Activated naive CD8-positive, alpha-beta T cell treated with anti-CD3 and anti-CD28 coated beads, Interleukin-2, amount 50 U/mL, for 16 hours (primary cell): Measurements from ENCODE around the gene CCER1.

Source experiments
- DNase-seq: peaks from one replicate; pipeline ENCODE4 v3.0.0-alpha.2; 2020; ENCODE audit warnings: low read depth, low spot score

The CCER1 gene

DNA sequence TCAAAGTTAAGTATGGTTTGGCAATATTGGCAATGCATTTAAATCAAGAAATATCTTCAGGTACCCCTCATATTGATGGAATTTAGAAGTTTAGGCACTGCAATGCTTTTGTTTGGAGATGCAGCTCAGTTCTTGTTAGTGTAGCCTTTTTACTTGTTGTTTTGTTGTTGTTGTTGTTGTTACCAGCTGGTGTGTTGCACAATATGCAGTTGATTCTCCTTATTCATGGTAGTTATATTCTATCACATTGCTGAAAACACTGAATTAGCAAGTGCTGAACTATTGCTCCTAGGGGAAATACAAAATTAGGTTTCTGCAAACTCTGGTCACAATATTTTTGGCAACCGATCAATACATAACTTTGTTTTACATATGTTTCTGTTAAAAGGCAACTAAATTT is 34.8 kb downstream of the CCER1 start:
- DNase-seq, result no peak

DNA sequence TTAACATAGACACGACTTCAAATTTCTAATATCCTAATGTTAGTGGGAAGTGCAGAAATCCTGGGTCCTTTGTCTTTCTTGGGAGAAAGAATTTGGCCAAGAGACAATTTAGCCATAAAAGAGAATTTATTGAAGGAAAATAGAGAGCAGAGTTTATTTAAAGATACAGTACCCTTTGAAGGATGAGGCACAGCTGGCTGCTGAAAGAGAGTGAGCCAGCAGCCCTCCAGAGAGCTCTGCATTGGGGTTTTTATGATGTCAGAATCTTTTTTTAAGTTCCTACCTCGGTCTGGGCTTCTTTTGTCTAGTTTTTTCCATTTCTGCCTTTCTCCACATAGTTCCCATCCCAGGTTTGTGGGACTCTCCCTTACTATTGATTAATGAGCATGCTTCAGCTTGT is 37.5 kb downstream of the CCER1 start:
- no peak for DNase-seq

DNA sequence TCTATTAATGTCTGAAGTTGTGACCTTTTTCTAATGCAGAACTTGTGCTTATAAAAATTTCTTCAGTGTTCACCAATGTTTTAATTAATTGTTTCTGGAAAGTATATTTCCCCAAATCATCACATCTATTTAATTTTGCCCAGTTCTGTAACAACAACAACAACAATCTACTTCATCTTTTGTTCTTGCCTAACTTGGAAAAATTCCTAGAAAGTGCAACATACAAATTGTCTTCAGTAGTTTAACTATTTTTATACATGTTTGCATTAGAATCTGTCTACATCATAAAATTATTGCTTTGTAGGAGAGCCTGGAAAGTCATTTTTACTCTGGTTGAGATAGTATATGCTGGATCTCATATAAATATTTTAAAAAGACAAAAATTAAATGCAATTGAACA is 38.5 kb downstream of the CCER1 start:
- no peak for DNase-seq

DNA sequence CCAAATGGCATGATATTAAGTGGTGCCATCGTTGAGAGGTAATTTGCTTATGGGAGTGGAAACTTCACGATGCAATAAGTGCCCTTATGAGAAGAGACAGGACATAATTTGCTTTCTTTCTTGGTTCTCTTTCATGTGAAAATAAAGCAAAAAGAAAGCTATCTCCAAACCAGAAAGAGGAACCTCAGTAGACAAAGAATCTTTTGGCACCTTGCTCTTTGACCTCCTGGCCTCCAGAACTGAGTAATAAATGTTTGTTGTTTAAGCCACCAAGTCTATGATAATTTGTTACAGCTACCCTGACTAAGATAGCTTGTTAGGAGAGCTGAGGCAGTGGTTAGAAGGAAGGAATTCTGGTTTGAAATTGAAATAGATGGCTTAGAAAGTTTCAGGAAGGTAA is 39.6 kb downstream of the CCER1 start:
- DNase-seq, result no peak

DNA sequence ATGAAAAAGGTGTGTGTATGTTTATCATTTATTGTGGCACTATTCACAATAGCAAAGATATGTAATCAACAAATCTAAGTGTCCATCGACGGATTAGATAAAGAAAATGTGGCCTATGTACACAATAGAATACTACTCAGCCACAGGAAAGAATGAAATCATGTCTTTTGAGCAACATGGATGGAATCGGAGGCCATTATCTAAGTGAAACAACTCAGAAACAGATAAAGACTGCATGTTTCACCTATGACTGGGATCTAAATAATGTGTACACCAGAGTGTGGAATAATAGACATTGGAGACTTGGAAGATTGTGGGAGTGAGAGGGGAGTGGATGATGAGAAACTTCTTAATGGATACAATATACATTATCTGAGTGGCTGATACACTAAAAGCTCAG is 44.0 kb downstream of the CCER1 start:
- no peak for DNase-seq

DNA sequence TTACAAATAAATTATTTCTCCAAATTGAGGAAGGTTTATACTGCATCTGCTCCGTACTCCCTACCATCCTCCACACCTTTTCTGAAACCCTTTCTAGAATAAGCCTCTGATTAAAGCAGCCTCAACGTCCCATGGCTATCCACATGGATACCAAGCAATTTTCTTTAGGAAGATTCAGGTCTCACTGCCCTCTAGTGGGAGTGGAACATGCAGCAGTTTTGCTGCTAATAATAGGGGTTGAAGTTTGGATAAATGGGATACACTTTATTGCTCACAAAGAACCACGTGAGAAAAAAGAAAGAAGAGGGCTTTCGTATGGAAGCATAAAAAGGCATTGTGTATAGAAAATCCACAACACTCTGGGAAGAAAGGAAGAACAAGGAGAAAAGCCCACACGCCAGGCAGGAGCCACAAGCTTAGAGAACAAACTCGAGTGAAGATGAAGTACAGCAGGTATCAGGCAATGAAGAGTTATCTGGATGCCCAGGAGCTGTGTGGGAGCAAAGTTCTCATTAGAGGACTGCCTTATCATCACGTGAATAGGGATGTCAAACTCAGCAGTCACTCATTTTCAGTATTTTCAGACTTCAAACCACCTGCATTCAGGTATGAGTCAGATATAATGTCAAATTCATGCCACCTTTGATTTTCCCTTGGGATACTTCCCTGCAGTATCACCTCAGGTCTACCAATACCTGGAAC is 45.8 kb downstream of the CCER1 start:
- DNase-seq, result no peak

DNA sequence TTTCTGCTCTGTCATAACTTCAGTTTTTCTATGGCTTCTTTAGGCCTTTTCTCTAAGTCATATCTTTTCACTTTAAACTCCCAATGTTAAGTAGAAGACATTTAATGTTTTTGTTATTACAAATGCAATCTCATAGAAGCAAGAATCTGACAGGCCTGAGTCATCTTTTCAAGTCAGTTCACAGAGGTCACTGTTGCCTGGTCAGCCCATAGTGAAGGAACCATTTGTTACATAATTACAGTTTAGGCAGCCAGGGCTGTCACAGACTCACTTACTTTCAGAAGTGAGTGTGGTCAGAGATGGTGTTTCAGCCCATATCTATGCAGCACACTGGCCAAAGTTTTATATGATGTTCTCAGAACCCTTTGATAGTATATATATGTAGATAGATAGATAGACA is 46.5 kb downstream of the CCER1 start:
- no peak for DNase-seq

DNA sequence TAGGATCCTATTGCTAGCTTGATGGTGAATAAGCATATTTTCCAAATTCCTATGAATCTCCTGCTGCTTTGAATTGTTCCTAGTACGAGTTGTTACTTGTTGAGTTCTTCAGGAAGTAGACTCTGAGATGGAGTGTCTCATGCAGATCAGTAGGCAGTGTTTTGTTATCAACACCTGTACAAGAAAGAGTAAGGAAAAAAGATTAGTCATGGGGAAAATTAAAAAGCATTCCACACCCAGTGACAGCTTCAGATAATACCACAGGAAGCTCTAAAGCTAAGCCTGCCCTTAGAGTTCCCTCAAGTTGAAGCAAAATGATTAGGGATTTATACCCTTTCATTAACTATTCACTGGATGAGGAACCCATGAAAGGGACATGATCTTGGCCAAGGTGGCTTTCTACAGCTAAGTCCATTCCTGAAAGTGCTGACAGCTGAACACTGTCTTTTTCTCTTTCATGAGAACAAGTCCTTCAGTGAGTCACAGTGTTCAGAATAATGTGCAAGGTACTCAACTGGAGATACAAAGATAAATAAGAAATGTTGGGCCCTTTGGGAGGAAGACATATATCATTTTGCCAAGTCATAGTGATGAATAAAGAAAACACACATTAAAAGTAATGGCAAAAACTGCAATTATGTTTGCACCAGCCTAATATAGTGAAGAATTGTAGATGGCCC is 49.1 kb downstream of the CCER1 start:
- no peak for DNase-seq

DNA sequence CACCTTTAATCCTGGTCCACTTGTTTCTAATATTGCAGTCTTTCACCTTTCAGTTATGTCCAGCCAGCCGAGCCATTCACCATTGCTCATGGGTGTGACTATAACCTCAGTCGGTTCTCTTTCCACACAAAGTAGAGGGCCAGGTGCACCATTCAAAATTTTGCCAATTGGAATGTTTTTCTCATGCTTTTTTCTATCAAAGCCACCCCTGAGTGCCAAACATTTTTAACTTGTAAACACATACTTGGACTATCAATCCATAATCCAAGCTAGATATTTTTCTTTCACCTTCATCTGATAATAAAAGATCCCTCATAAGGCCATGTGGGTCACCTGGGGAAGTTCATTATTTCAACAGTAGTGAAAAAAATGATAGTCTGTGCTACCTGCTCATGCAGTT is 52.4 kb downstream of the CCER1 start:
- no peak for DNase-seq
